Astrocyte (in vitro differentiated cells and primary cell): ENCODE measurements around the gene APOA1. TPM values are rescaled to one million over a fixed set of nuclear protein-coding genes. Genes with fewer than 3 reads are reported as not detected.

Experiments
- DNase-seq: peaks from one replicate; pipeline ENCODE4 v3.0.0-alpha.2; 2010; ENCODE audit warnings: low read depth
- FAIRE-seq: peaks from 2 replicates; lab custom pipeline; 2011; peaks lifted over from hg19 to GRCh38; lab: Jason Lieb, UNC
- H2AFZ ChIP-seq: 2 replicates; pipeline ENCODE4 v1.6.0; 2012; ENCODE audit warnings: low read depth, low read length, inconsistent platforms
- H3K27ac ChIP-seq: 2 replicates; pipeline ENCODE4 v1.5.1; 2011; ENCODE audit warnings: low read depth, low read length, inconsistent platforms
- H3K27me3 ChIP-seq: 2 replicates; pipeline ENCODE4 v1.6.0; 2011; ENCODE audit warnings: low read length, inconsistent platforms; ENCODE audit not compliant: insufficient read depth
- H3K36me3 ChIP-seq: 2 replicates; pipeline ENCODE4 v1.5.1; 2011; ENCODE audit warnings: low read length, inconsistent platforms; ENCODE audit not compliant: insufficient read depth
- H3K4me1 ChIP-seq: 2 replicates; pipeline ENCODE4 v1.5.1; 2011; ENCODE audit warnings: low read length, inconsistent platforms; ENCODE audit not compliant: insufficient read depth
- H3K4me2 ChIP-seq: 2 replicates; pipeline ENCODE4 v1.6.0; 2012; ENCODE audit warnings: low read length, inconsistent platforms
- H3K4me3 ChIP-seq: 2 replicates; pipeline ENCODE4 v1.5.1; 2011; ENCODE audit warnings: low read depth, mild to moderate bottlenecking, low read length, inconsistent platforms; ENCODE audit not compliant: insufficient read depth
- H3K79me2 ChIP-seq: 2 replicates; pipeline ENCODE4 v1.6.0; 2012; ENCODE audit warnings: mild to moderate bottlenecking, low read length, inconsistent platforms; ENCODE audit not compliant: insufficient read depth
- H3K9ac ChIP-seq: 2 replicates; pipeline ENCODE4 v1.6.0; 2012; ENCODE audit warnings: mild to moderate bottlenecking, low read length, inconsistent platforms
- H3K9me3 ChIP-seq: 2 replicates; pipeline ENCODE4 v1.5.1; 2012; ENCODE audit warnings: low read depth, mild to moderate bottlenecking, low read length, inconsistent platforms; ENCODE audit not compliant: insufficient read depth
- H4K20me1 ChIP-seq: 2 replicates; pipeline ENCODE4 v1.6.0; 2012; ENCODE audit warnings: low read length, inconsistent platforms; ENCODE audit not compliant: insufficient read depth
- H3K27ac Mint-ChIP-seq: one replicate; pipeline ENCODE4 v1.8.0; 2021; ENCODE audit warnings: mild to moderate bottlenecking, mixed read lengths; ENCODE audit not compliant: unreplicated experiment
- H3K27me3 Mint-ChIP-seq: one replicate; pipeline ENCODE4 v1.8.0; 2021; ENCODE audit warnings: low read depth, mixed read lengths; ENCODE audit not compliant: unreplicated experiment
- H3K36me3 Mint-ChIP-seq: one replicate; pipeline ENCODE4 v1.8.0; 2021; ENCODE audit warnings: low read depth, mixed read lengths; ENCODE audit not compliant: unreplicated experiment
- H3K4me1 Mint-ChIP-seq: one replicate; pipeline ENCODE4 v1.8.0; 2021; ENCODE audit warnings: low read depth, mixed read lengths; ENCODE audit not compliant: unreplicated experiment
- H3K4me3 Mint-ChIP-seq: one replicate; pipeline ENCODE4 v1.8.0; 2021; ENCODE audit warnings: mild to moderate bottlenecking, moderate library complexity, mixed read lengths; ENCODE audit not compliant: unreplicated experiment
- H3K9me3 Mint-ChIP-seq: one replicate; pipeline ENCODE4 v1.8.0; 2021; ENCODE audit warnings: mild to moderate bottlenecking, mixed read lengths; ENCODE audit not compliant: unreplicated experiment
- EZH2 ChIP-seq: IDR thresholded peaks from 2 replicates; pipeline ENCODE4 v1.6.1; 2012; ENCODE audit warnings: mild to moderate bottlenecking, low read length, inconsistent platforms; ENCODE audit not compliant: insufficient read depth
- total RNA-seq: library from RNA; stranded (reverse); gene quantifications from 2 replicates; pipeline ENCODE4 v1.2.1, GENCODE V29; 2021
- TF ChIP-seq, protein P1 (sequence below): IDR thresholded peaks from 2 replicates; pipeline ENCODE4 v1.5.1; 2011; ENCODE audit warnings: low read depth, mild to moderate bottlenecking, inconsistent platforms, low read length, moderate library complexity; ENCODE audit not compliant: insufficient read depth

The APOA1 gene
- total RNA-seq, 1 donor from 2014 or later = 6.0 TPM

DNA sequence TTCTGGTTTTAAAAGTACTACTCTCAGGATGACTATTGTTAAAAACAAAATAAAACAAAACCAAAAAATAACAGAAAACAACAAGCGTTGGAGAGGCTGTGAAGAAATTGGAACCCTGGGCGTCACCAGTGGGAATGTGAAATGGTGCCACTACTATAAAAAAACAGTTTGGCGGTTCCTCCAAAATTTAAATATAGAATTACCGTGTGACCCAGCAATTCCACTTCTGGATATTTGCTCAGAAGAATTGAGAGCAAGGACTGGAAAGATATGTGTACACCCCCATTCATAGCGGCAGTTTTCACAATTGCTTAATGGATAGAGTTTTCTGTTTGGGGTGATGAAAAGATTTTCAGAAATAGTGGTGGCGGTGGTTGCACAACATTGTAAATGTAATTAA, 22.9 kb downstream of the APOA1 start:
- Histone ChIP-seq H3K4me3 (no peak overlapping the region), H3K27me3 (peaks cover 3% of the 10 kb centered on the region), H3K4me2 (no peak overlapping the region), H2AFZ (no peak overlapping the region), H3K9ac (no peak overlapping the region), H3K79me2 (no peaks in the 10 kb centered on the region), H4K20me1 (no peaks in the 10 kb centered on the region), H3K4me1 (no peaks in the 10 kb centered on the region), H3K9me3 (no peaks in the 10 kb centered on the region), H3K36me3 (no peaks in the 10 kb centered on the region), H3K27ac (no peak overlapping the region)
- DNase-seq (no peak), FAIRE-seq (no peak)
- Mint-ChIP-seq H3K4me3 (no peak overlapping the region), H3K27me3 (no peaks in the 10 kb centered on the region), H3K27ac (no peak overlapping the region), H3K36me3 (no peaks in the 10 kb centered on the region), H3K9me3 (no peaks in the 10 kb centered on the region), H3K4me1 (no peaks in the 10 kb centered on the region)
- TF ChIP-seq EZH2 = no peak
- TF ChIP-seq, protein P1, sequence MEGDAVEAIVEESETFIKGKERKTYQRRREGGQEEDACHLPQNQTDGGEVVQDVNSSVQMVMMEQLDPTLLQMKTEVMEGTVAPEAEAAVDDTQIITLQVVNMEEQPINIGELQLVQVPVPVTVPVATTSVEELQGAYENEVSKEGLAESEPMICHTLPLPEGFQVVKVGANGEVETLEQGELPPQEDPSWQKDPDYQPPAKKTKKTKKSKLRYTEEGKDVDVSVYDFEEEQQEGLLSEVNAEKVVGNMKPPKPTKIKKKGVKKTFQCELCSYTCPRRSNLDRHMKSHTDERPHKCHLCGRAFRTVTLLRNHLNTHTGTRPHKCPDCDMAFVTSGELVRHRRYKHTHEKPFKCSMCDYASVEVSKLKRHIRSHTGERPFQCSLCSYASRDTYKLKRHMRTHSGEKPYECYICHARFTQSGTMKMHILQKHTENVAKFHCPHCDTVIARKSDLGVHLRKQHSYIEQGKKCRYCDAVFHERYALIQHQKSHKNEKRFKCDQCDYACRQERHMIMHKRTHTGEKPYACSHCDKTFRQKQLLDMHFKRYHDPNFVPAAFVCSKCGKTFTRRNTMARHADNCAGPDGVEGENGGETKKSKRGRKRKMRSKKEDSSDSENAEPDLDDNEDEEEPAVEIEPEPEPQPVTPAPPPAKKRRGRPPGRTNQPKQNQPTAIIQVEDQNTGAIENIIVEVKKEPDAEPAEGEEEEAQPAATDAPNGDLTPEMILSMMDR = no peak

- no peaks in the 10 kb centered on the region for H3K4me1 Mint-ChIP-seq
- Histone ChIP-seq H3K79me2 (no peaks in the 10 kb centered on the region), H3K9me3 (no peaks in the 10 kb centered on the region), H3K27ac (no peak overlapping the region), H3K4me2 (no peak overlapping the region), H3K9ac (no peak overlapping the region), H3K36me3 (no peaks in the 10 kb centered on the region), H3K27me3 (peaks cover 3% of the 10 kb centered on the region), H4K20me1 (no peaks in the 10 kb centered on the region), H2AFZ (no peak overlapping the region), H3K4me1 (no peaks in the 10 kb centered on the region), H3K4me3 (no peak overlapping the region)
- H3K36me3 Mint-ChIP-seq = no peaks in the 10 kb centered on the region
- TF ChIP-seq, protein P1 = no peak
- TF ChIP-seq EZH2 = no peak
- no peak overlapping the region for H3K4me3 Mint-ChIP-seq
- H3K9me3 Mint-ChIP-seq = no peaks in the 10 kb centered on the region
- FAIRE-seq (no peak), DNase-seq (no peak)
- no peak overlapping the region for H3K27ac Mint-ChIP-seq
- H3K27me3 Mint-ChIP-seq = no peaks in the 10 kb centered on the region
Observed at GRCh38 chr11:116813781-116814471, 23.5 kb downstream of the APOA1 start.

- FAIRE-seq (no peak), DNase-seq (no peak)
- Mint-ChIP-seq H3K27ac (no peak overlapping the region), H3K9me3 (no peaks in the 10 kb centered on the region), H3K4me3 (no peak overlapping the region), H3K4me1 (no peaks in the 10 kb centered on the region), H3K36me3 (no peaks in the 10 kb centered on the region), H3K27me3 (no peaks in the 10 kb centered on the region)
- TF ChIP-seq EZH2 = no peak
- TF ChIP-seq, protein P1 = no peak
- H3K4me1 ChIP-seq = no peaks in the 10 kb centered on the region
- no peaks in the 10 kb centered on the region for H3K9me3 ChIP-seq
- no peak overlapping the region for H3K9ac ChIP-seq
- no peak overlapping the region for H3K27ac ChIP-seq
- peaks cover 3% of the 10 kb centered on the region for H3K27me3 ChIP-seq
- H3K4me3 ChIP-seq = no peak overlapping the region
- H2AFZ ChIP-seq = no peak overlapping the region
- H3K36me3 ChIP-seq = no peaks in the 10 kb centered on the region
- no peaks in the 10 kb centered on the region for H3K79me2 ChIP-seq
- no peaks in the 10 kb centered on the region for H4K20me1 ChIP-seq
- H3K4me2 ChIP-seq = no peak overlapping the region
Observed at GRCh38 chr11:116813170-116813569, 24.3 kb downstream of the APOA1 start.
